Body of pancreas (tissue), 4 donors: Measurements from ENCODE around the gene BZW1.

ENCODE experiments used
- CTCF ChIP-seq, 7 experiments: fragments of 450-650 bp in 4 of 7; fragments of 200-600 bp in 3 of 7; sonication (generic) in 3 of 7; IDR thresholded peaks; one replicate each; pipeline ENCODE4 v1.5.1; 2016 to 2019; ENCODE audit warnings: antibody characterized with exemption in 7 of 7
- POLR2A ChIP-seq, 3 donors: fragments of 450-650 bp; IDR thresholded peaks; one replicate each; pipeline ENCODE4 v1.6.1; 2016; ENCODE audit warnings: antibody characterized with exemption in 3 of 3, mild to moderate bottlenecking in 2 of 3

DNA sequence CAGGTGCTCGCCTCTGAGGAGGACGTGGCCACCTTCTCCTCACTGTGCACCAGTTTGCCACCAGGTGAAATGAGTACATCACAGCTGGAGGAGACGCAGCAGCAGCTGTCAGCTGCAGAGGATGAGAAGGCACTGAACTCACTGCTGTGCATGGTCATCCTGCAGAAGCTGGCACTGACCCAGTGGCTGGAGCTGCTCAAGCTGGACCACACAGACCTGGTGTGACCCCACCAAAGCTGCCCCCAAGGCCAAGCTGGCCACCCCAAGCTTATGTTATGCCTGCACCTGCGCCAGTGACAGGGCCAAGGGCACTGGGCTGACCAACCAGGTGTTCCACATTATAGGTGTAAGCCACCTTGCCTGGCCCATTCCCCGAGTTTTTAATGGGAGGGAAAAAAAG lies 33.5 kb downstream of the BZW1 start:
- TF ChIP-seq CTCF (IDR thresholded peaks at IDR 0.05), result no peak
- no peak for TF ChIP-seq POLR2A (IDR thresholded peaks at IDR 0.05)
